NCI-H187 treated with DMSO at 0.1 percent for 48 hours (cell line): ENCODE measurements around the gene CBFA2T2.
"Not testable (repeated sequence)": the region's sequence is repeated elsewhere in the genome, so short reads cannot be mapped to it uniquely, and the experiment has no call there.

Source experiments
- DNase-seq: peaks from one replicate; lab custom pipeline; 2025; lab: John Stamatoyannopoulos, UW

CBFA2T2 gene

GRCh38 chr20:33624399-33624798 lies 134.5 kb downstream of the CBFA2T2 start:
- no peak for DNase-seq

GRCh38 chr20:33626190-33626589 lies 136.3 kb downstream of the CBFA2T2 start:
- DNase-seq = no peak

- DNase-seq = no peak
Observed at GRCh38 chr20:33627577-33628216, 137.8 kb downstream of the CBFA2T2 start.

GRCh38 chr20:33629533-33629932 lies 139.6 kb downstream of the CBFA2T2 start:
- DNase-seq = no peak

GRCh38 chr20:33629979-33630378 lies 140.1 kb downstream of the CBFA2T2 start:
- DNase-seq = no peak

GRCh38 chr20:33630507-33630906 lies 140.6 kb downstream of the CBFA2T2 start:
- DNase-seq = no peak

GRCh38 chr20:33631910-33632309 lies 142.0 kb downstream of the CBFA2T2 start:
- DNase-seq = not testable (repeated sequence)

GRCh38 chr20:33635341-33635740 lies 145.4 kb downstream of the CBFA2T2 start:
- DNase-seq = no peak

- DNase-seq = no peak
Observed at GRCh38 chr20:33636776-33637175, 146.9 kb downstream of the CBFA2T2 start.

GRCh38 chr20:33640287-33640686 lies 150.4 kb downstream of the CBFA2T2 start:
- no peak for DNase-seq

GRCh38 chr20:33644313-33645071 lies 154.6 kb downstream of the CBFA2T2 start:
- no peak for DNase-seq

- no peak for DNase-seq
Observed at GRCh38 chr20:33645072-33645358, 155.1 kb downstream of the CBFA2T2 start.

GRCh38 chr20:33645396-33645795 lies 155.5 kb downstream of the CBFA2T2 start:
- no peak for DNase-seq

GRCh38 chr20:33646191-33646590 lies 156.3 kb downstream of the CBFA2T2 start:
- no peak for DNase-seq

GRCh38 chr20:33646959-33647602 lies 157.2 kb downstream of the CBFA2T2 start:
- not testable (repeated sequence) for DNase-seq

- no peak for DNase-seq
Observed at GRCh38 chr20:33647603-33648395, 157.9 kb downstream of the CBFA2T2 start.

GRCh38 chr20:33648396-33649004 lies 158.6 kb downstream of the CBFA2T2 start:
- DNase-seq = no peak

GRCh38 chr20:33649201-33649681 lies 159.3 kb downstream of the CBFA2T2 start:
- no peak for DNase-seq

GRCh38 chr20:33650111-33650752 lies 160.3 kb downstream of the CBFA2T2 start:
- no peak for DNase-seq

GRCh38 chr20:33650753-33651561 lies 161.1 kb downstream of the CBFA2T2 start:
- no peak for DNase-seq
